ENCODE data around the gene ORM1. TPM values are rescaled to one million over a fixed set of nuclear protein-coding genes. Genes with fewer than 3 reads are reported as not detected.
A peak's percentile ranks its signal among the peaks of the same experiment; 100 is the strongest.

ORM1 gene
- total and polyA plus RNA-seq, 4 donors, result 22.4 to 1,249 (median 184) TPM

GRCh38 chr9:114282104-114282485, 40.8 kb upstream of the ORM1 start:
- TF ChIP-seq CTCF (IDR thresholded peaks at IDR 0.05; ENCODE audit: control extremely low read depth, extremely low read depth), result no peak
- no peak overlapping the region for H3K9ac ChIP-seq (ENCODE audit: insufficient read depth in 1 of 2, low read length in 2 of 2)
- no peak overlapping the region for H3K4me3 ChIP-seq
- ATAC-seq (ENCODE audit: insufficient read depth, low FRiP score) (no peak), DNase-seq (peak in 1 of 3 donors; percentile 10)
- WGBS, 2 donors, result 93 to 96% methylated on average over 10 of the region's 10 CpGs
- peaks cover 0 to 14% (median 9%) of the 10 kb centered on the region in 4 donors for H3K36me3 ChIP-seq (ENCODE audit: control insufficient read depth in 4 of 4, insufficient read depth in 4 of 4, low read length in 4 of 4)
- H3K27ac ChIP-seq (ENCODE audit: low read depth in 1 of 2, low read length in 1 of 2), result no peak overlapping the region
- no peaks in the 10 kb centered on the region for H3K27me3 ChIP-seq (ENCODE audit: control insufficient read depth in 3 of 3, insufficient read depth in 3 of 3, low read length in 2 of 3)
- H3K4me1 ChIP-seq (ENCODE audit: control insufficient read depth in 5 of 5, insufficient read depth in 5 of 5, low read length in 5 of 5), result peaks cover 0 to 24% (median 5%) of the 10 kb centered on the region in 5 donors
- H3K9me3 ChIP-seq (ENCODE audit: control insufficient read depth in 4 of 4, insufficient read depth in 3 of 4, low read length in 3 of 4), result no peaks in the 10 kb centered on the region

GRCh38 chr9:114282507-114282906, 40.4 kb upstream of the ORM1 start:
- Histone ChIP-seq H3K4me1 (ENCODE audit: control insufficient read depth in 5 of 5, insufficient read depth in 5 of 5, low read length in 5 of 5) (peaks cover 0 to 24% (median 5%) of the 10 kb centered on the region in 5 donors), H3K27ac (ENCODE audit: low read depth in 1 of 2, low read length in 1 of 2) (no peak overlapping the region), H3K9ac (ENCODE audit: insufficient read depth in 1 of 2, low read length in 2 of 2) (no peak overlapping the region), H3K36me3 (ENCODE audit: control insufficient read depth in 4 of 4, insufficient read depth in 4 of 4, low read length in 4 of 4) (peaks cover 0 to 13% (median 8%) of the 10 kb centered on the region in 4 donors), H3K4me3 (no peak overlapping the region), H3K27me3 (ENCODE audit: control insufficient read depth in 3 of 3, insufficient read depth in 3 of 3, low read length in 2 of 3) (no peaks in the 10 kb centered on the region), H3K9me3 (ENCODE audit: control insufficient read depth in 4 of 4, insufficient read depth in 3 of 4, low read length in 3 of 4) (no peaks in the 10 kb centered on the region)
- ATAC-seq (ENCODE audit: insufficient read depth, low FRiP score) (no peak), DNase-seq (peak in 1 of 3 donors; percentile 4)
- WGBS, 2 donors, result 81 to 90% methylated on average over 6 of the region's 6 CpGs
- no peak for TF ChIP-seq CTCF (IDR thresholded peaks at IDR 0.05; ENCODE audit: control extremely low read depth, extremely low read depth)

GRCh38 chr9:114282926-114283325, 40.0 kb upstream of the ORM1 start:
- ATAC-seq (ENCODE audit: insufficient read depth, low FRiP score), result no peak
- H3K9ac ChIP-seq (ENCODE audit: insufficient read depth in 1 of 2, low read length in 2 of 2), result no peak overlapping the region
- no peak overlapping the region for H3K4me3 ChIP-seq
- DNase-seq, result peak in 1 of 3 donors; percentile 13
- H3K27me3 ChIP-seq (ENCODE audit: control insufficient read depth in 3 of 3, insufficient read depth in 3 of 3, low read length in 2 of 3), result no peaks in the 10 kb centered on the region
- no peak for TF ChIP-seq CTCF (IDR thresholded peaks at IDR 0.05; ENCODE audit: control extremely low read depth, extremely low read depth)
- H3K4me1 ChIP-seq (ENCODE audit: control insufficient read depth in 5 of 5, insufficient read depth in 5 of 5, low read length in 5 of 5), result peaks cover 0 to 24% (median 5%) of the 10 kb centered on the region in 5 donors
- H3K9me3 ChIP-seq (ENCODE audit: control insufficient read depth in 4 of 4, insufficient read depth in 3 of 4, low read length in 3 of 4), result no peaks in the 10 kb centered on the region
- no peak overlapping the region for H3K27ac ChIP-seq (ENCODE audit: low read depth in 1 of 2, low read length in 1 of 2)
- peaks cover 0 to 14% (median 7%) of the 10 kb centered on the region in 4 donors for H3K36me3 ChIP-seq (ENCODE audit: control insufficient read depth in 4 of 4, insufficient read depth in 4 of 4, low read length in 4 of 4)
- WGBS, 2 donors, result 30 to 58% methylated on average over 5 of the region's 5 CpGs

GRCh38 chr9:114283551-114284111, 39.3 kb upstream of the ORM1 start:
- ATAC-seq (ENCODE audit: insufficient read depth, low FRiP score), result no peak
- peak in 1 of 3 donors; percentile 7 for DNase-seq
- Histone ChIP-seq H3K27me3 (ENCODE audit: control insufficient read depth in 3 of 3, insufficient read depth in 3 of 3, low read length in 2 of 3) (no peaks in the 10 kb centered on the region), H3K9ac (ENCODE audit: insufficient read depth in 1 of 2, low read length in 2 of 2) (no peak overlapping the region), H3K4me1 (ENCODE audit: control insufficient read depth in 5 of 5, insufficient read depth in 5 of 5, low read length in 5 of 5) (peaks cover 0 to 24% (median 5%) of the 10 kb centered on the region in 5 donors), H3K9me3 (ENCODE audit: control insufficient read depth in 4 of 4, insufficient read depth in 3 of 4, low read length in 3 of 4) (no peaks in the 10 kb centered on the region), H3K4me3 (no peak overlapping the region), H3K36me3 (ENCODE audit: control insufficient read depth in 4 of 4, insufficient read depth in 4 of 4, low read length in 4 of 4) (peaks cover 0 to 18% (median 7%) of the 10 kb centered on the region in 4 donors), H3K27ac (ENCODE audit: low read depth in 1 of 2, low read length in 1 of 2) (no peak overlapping the region)
- 91 to 94% methylated on average over 14 of the region's 14 CpGs for WGBS, 2 donors
- no peak for TF ChIP-seq CTCF (IDR thresholded peaks at IDR 0.05; ENCODE audit: control extremely low read depth, extremely low read depth)
